Mesenchymal stem cell (in vitro differentiated cells and primary cell): Measurements from ENCODE around the gene DPPA4.
"Not testable (repeated sequence)": the region's sequence is repeated elsewhere in the genome, so short reads cannot be mapped to it uniquely, and the experiment has no call there.

Experiments used
- DNase-seq: peaks from one replicate; pipeline ENCODE4 v3.0.0-alpha.2; 2013
- H2AFZ ChIP-seq: one replicate; pipeline ENCODE4 v1.6.1; 2013; ENCODE audit warnings: low read depth, mild to moderate bottlenecking, control low read depth, inconsistent platforms, low read length, moderate library complexity
- H2AK5ac ChIP-seq: 2 replicates; pipeline ENCODE4 v1.6.1; 2013; ENCODE audit warnings: low read length, moderate library complexity, mild to moderate bottlenecking, inconsistent platforms; ENCODE audit not compliant: severe bottlenecking
- H2BK120ac ChIP-seq: one replicate; pipeline ENCODE4 v1.6.1; 2013; ENCODE audit warnings: low read depth, mild to moderate bottlenecking, inconsistent platforms, low read length, moderate library complexity
- H2BK12ac ChIP-seq, 2 experiments: one replicate each; pipeline ENCODE4 v1.6.1; 2013; ENCODE audit warnings: inconsistent platforms in 2 of 2, low read length in 2 of 2, mild to moderate bottlenecking in 2 of 2, moderate library complexity in 2 of 2, control low read depth in 1 of 2
- H2BK15ac ChIP-seq: one replicate; pipeline ENCODE4 v1.6.1; 2013; ENCODE audit warnings: mild to moderate bottlenecking, low read depth, inconsistent platforms; ENCODE audit not compliant: poor library complexity, severe bottlenecking
- H2BK5ac ChIP-seq: 2 replicates; pipeline ENCODE4 v1.6.1; 2013; ENCODE audit warnings: low read depth, mild to moderate bottlenecking, low read length, control low read depth, inconsistent platforms; ENCODE audit not compliant: poor library complexity, severe bottlenecking
- H3K14ac ChIP-seq, 2 experiments: one replicate each; pipeline ENCODE4 v1.6.1; 2013; ENCODE audit warnings: inconsistent platforms in 2 of 2, low read length in 2 of 2, control low read depth in 1 of 2, mild to moderate bottlenecking in 1 of 2, moderate library complexity in 1 of 2
- H3K18ac ChIP-seq, 2 experiments: one replicate each; pipeline ENCODE4 v1.6.1; 2013; ENCODE audit warnings: inconsistent platforms in 2 of 2, low read length in 2 of 2, control low read depth in 1 of 2, low read depth in 1 of 2, mild to moderate bottlenecking in 1 of 2
- H3K23ac ChIP-seq, 2 experiments: one replicate each; pipeline ENCODE4 v1.6.1; 2013; ENCODE audit warnings: inconsistent platforms in 2 of 2, low read length in 2 of 2, mild to moderate bottlenecking in 2 of 2, moderate library complexity in 2 of 2, control low read depth in 1 of 2
- H3K27ac ChIP-seq: 2 replicates; pipeline ENCODE4 v1.5.1; 2013; ENCODE audit warnings: mild to moderate bottlenecking, moderate library complexity, low read length, control low read depth, inconsistent platforms; ENCODE audit not compliant: poor library complexity, severe bottlenecking
- H3K27me3 ChIP-seq, 2 experiments: 2 replicates each; pipeline versions ENCODE4 v1.6.1 to v1.7.0; 2013; ENCODE audit warnings: low read length in 2 of 2, mild to moderate bottlenecking in 2 of 2, moderate library complexity in 2 of 2, control low read depth in 1 of 2, inconsistent platforms in 1 of 2; ENCODE audit not compliant: control insufficient read depth in 1 of 2, insufficient read depth in 1 of 2
- H3K36me3 ChIP-seq, 2 experiments: 2 replicates each; pipeline versions ENCODE4 v1.6.1 to v1.7.0; 2013; ENCODE audit warnings: low read length in 2 of 2, control low read depth in 1 of 2, inconsistent platforms in 1 of 2, low read depth in 1 of 2, mild to moderate bottlenecking in 1 of 2; ENCODE audit not compliant: insufficient read depth in 2 of 2, control insufficient read depth in 1 of 2
- H3K4ac ChIP-seq, 2 experiments: one replicate each; pipeline ENCODE4 v1.6.1; 2013; ENCODE audit warnings: inconsistent platforms in 2 of 2, low read length in 2 of 2, mild to moderate bottlenecking in 2 of 2, moderate library complexity in 2 of 2, control low read depth in 1 of 2, low read depth in 1 of 2
- H3K4me1 ChIP-seq: 2 replicates; pipeline ENCODE4 v1.6.1; 2013; ENCODE audit warnings: low read depth, low read length, control low read depth; ENCODE audit not compliant: control insufficient read depth, insufficient read depth
- H3K4me2 ChIP-seq: 2 replicates; pipeline ENCODE4 v1.6.1; 2013; ENCODE audit warnings: low read length, mild to moderate bottlenecking, inconsistent platforms; ENCODE audit not compliant: poor library complexity, severe bottlenecking
- H3K4me3 ChIP-seq, 2 experiments: 2 replicates each; pipeline versions ENCODE4 v1.5.1 to v1.7.0; 2013; ENCODE audit warnings: low read length in 2 of 2, mild to moderate bottlenecking in 2 of 2, control low read depth in 1 of 2, low read depth in 1 of 2; ENCODE audit not compliant: insufficient read depth in 1 of 2
- H3K79me1 ChIP-seq: replicated peaks from 2 replicates; pipeline ENCODE4 v1.6.1; 2013; ENCODE audit warnings: mild to moderate bottlenecking, control low read depth, low read length, inconsistent platforms; ENCODE audit not compliant: poor library complexity, severe bottlenecking
- H3K9ac ChIP-seq: 2 replicates; pipeline ENCODE4 v1.7.0; 2013; ENCODE audit warnings: mild to moderate bottlenecking, low read length, moderate library complexity
- H3K9me3 ChIP-seq: 2 replicates; pipeline ENCODE4 v1.7.0; 2013; ENCODE audit warnings: mild to moderate bottlenecking, low read length; ENCODE audit not compliant: control insufficient read depth
- H4K8ac ChIP-seq: one replicate; pipeline ENCODE4 v1.6.1; 2013; ENCODE audit warnings: inconsistent platforms, mild to moderate bottlenecking, low read length, moderate library complexity
- H4K91ac ChIP-seq: one replicate; pipeline ENCODE4 v1.6.1; 2013; ENCODE audit warnings: mild to moderate bottlenecking, low read length, inconsistent platforms
- WGBS: methylation state at CpG from one replicate; pipeline ENCODE4 v1.1.7; 2013; ENCODE audit warnings: mixed read lengths; 5-methylcytosine and 5-hydroxymethylcytosine counted together

DPPA4 gene

GRCh38 chr3:109375975-109376374 is 38.6 kb upstream of the DPPA4 start:
- Histone ChIP-seq H3K14ac (no peak overlapping the region), H2AK5ac (no peak overlapping the region), H2BK12ac (no peak overlapping the region), H3K4ac (no peak overlapping the region), H4K8ac (no peak overlapping the region), H3K27me3 (no peaks in the 10 kb centered on the region), H3K18ac (no peak overlapping the region), H3K36me3 (no peaks in the 10 kb centered on the region), H3K79me1 (no peaks in the 10 kb centered on the region), H3K9me3 (no peaks in the 10 kb centered on the region), H2BK15ac (no peak overlapping the region), H4K91ac (no peak overlapping the region), H2AFZ (no peak overlapping the region), H3K4me2 (no peak overlapping the region), H3K9ac (no peak overlapping the region), H2BK5ac (no peak overlapping the region), H3K4me1 (no peaks in the 10 kb centered on the region), H3K4me3 (no peak overlapping the region), H2BK120ac (no peak overlapping the region), H3K23ac (no peak overlapping the region), H3K27ac (no peak overlapping the region)
- 94% methylated on average over 2 of the region's 3 CpGs for WGBS
- no peak for DNase-seq

DNA sequence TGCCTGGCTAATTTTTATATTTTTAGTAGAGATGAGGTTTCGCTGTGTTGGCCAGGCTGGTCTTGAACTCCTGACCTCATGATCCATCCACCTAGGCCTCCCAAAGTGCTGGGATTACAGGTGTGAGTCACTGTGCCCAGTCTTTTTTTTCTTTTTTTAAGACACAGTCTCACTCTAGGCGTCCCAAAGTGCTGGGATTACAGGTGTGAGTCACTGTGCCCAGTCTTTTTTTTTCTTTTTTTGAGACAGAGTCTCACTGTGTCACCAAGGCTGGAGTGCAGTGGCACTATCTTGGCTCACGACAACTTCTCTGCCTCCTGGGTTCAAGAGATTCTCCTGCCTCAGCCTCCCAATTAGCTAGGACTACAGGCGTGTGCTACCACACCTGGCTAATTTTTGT is 37.1 kb upstream of the DPPA4 start:
- not testable (repeated sequence) for H3K27me3 ChIP-seq, H2BK5ac ChIP-seq, H3K4me1 ChIP-seq, H3K36me3 ChIP-seq, H3K18ac ChIP-seq, H4K8ac ChIP-seq, H4K91ac ChIP-seq, H3K79me1 ChIP-seq, H3K23ac ChIP-seq, H2BK12ac ChIP-seq, H3K9me3 ChIP-seq, H3K14ac ChIP-seq, H3K4me3 ChIP-seq, DNase-seq, H3K27ac ChIP-seq, H2BK120ac ChIP-seq, H3K9ac ChIP-seq, H2AK5ac ChIP-seq, H3K4me2 ChIP-seq, H2AFZ ChIP-seq, H3K4ac ChIP-seq, H2BK15ac ChIP-seq
- WGBS, result 98% methylated on average over 3 of the region's 4 CpGs

GRCh38 chr3:109373933-109374332 is 36.6 kb upstream of the DPPA4 start:
- no peaks in the 10 kb centered on the region for H3K79me1 ChIP-seq
- no peak overlapping the region for H3K4me3 ChIP-seq
- no peak overlapping the region for H4K91ac ChIP-seq
- H3K27ac ChIP-seq, result no peak overlapping the region
- H2BK5ac ChIP-seq, result no peak overlapping the region
- no peak overlapping the region for H3K23ac ChIP-seq
- H3K9me3 ChIP-seq, result no peaks in the 10 kb centered on the region
- H2BK12ac ChIP-seq, result no peak overlapping the region
- no peak overlapping the region for H3K4ac ChIP-seq
- DNase-seq, result no peak
- WGBS, result 96% methylated on average over 2 of the region's 2 CpGs
- no peak overlapping the region for H3K14ac ChIP-seq
- H3K9ac ChIP-seq, result no peak overlapping the region
- H3K36me3 ChIP-seq, result no peaks in the 10 kb centered on the region
- no peak overlapping the region for H4K8ac ChIP-seq
- H2AFZ ChIP-seq, result no peak overlapping the region
- no peak overlapping the region for H2BK120ac ChIP-seq
- H3K4me1 ChIP-seq, result no peaks in the 10 kb centered on the region
- no peak overlapping the region for H3K18ac ChIP-seq
- H3K4me2 ChIP-seq, result no peak overlapping the region
- H2BK15ac ChIP-seq, result no peak overlapping the region
- no peak overlapping the region for H2AK5ac ChIP-seq
- no peaks in the 10 kb centered on the region for H3K27me3 ChIP-seq

GRCh38 chr3:109372639-109373038 is 35.3 kb upstream of the DPPA4 start:
- Histone ChIP-seq H2BK120ac (no peak overlapping the region), H3K18ac (no peak overlapping the region), H2AFZ (no peak overlapping the region), H3K36me3 (no peaks in the 10 kb centered on the region), H2BK15ac (no peak overlapping the region), H3K4me2 (no peak overlapping the region), H4K8ac (no peak overlapping the region), H3K14ac (no peak overlapping the region), H2BK12ac (no peak overlapping the region), H3K23ac (no peak overlapping the region), H3K79me1 (no peaks in the 10 kb centered on the region), H2AK5ac (no peak overlapping the region), H3K9me3 (no peaks in the 10 kb centered on the region), H3K4me1 (no peaks in the 10 kb centered on the region), H4K91ac (no peak overlapping the region), H2BK5ac (no peak overlapping the region), H3K9ac (no peak overlapping the region), H3K27me3 (no peaks in the 10 kb centered on the region), H3K4ac (no peak overlapping the region), H3K4me3 (no peak overlapping the region), H3K27ac (no peak overlapping the region)
- no peak for DNase-seq
